B cell (primary cell): ENCODE measurements around the gene CD247. TPM values are rescaled to one million over a fixed set of nuclear protein-coding genes. Genes with fewer than 3 reads are reported as not detected.

Experiments
- ATAC-seq: fragments of 200-7000 bp; cut with Tn5 transposase; one replicate; pipeline ENCODE4 v1.10.0; 2021; ENCODE audit warnings: low read depth, mild to moderate bottlenecking, moderate number of reproducible peaks, moderate library complexity
- CTCF ChIA-PET: fragments of 350-600 bp; sonication (Branson Sonifier 250); formaldehyde crosslinking; loops from one replicate; lab custom pipeline; 2021; ENCODE audit warnings: antibody characterized with exemption, inconsistent platforms; lab: Charles Lee
- POLR2A ChIA-PET: fragments of 350-600 bp; sonication (Branson Sonifier 250); formaldehyde crosslinking; loops from one replicate; lab custom pipeline; 2021; ENCODE audit warnings: antibody characterized with exemption; lab: Charles Lee
- DNase-seq: peaks from one replicate; pipeline ENCODE4 v3.0.0; 2013
- H2AFZ ChIP-seq: 2 replicates; pipeline ENCODE4 v1.6.1; 2012; ENCODE audit warnings: mild to moderate bottlenecking, low read depth, low read length; ENCODE audit not compliant: insufficient read depth, poor library complexity, severe bottlenecking
- H3K27ac ChIP-seq, 2 donors: 1 replicate in 1 of 2; 2 replicates in 1 of 2; pipeline ENCODE4 v1.5.1; 2012 to 2013; ENCODE audit warnings: low read length in 2 of 2, mild to moderate bottlenecking in 2 of 2, moderate library complexity in 1 of 2
- H3K27me3 ChIP-seq, 4 experiments: fragments of 200-600 bp in 1 of 4; sonication (generic) in 1 of 4; replicated peaks in 1 of 4; 1 replicate in 2 of 4; 2 replicates in 2 of 4; pipeline versions ENCODE4 v1.6.1 to v1.7.0; 2013 to 2016; ENCODE audit warnings: low read length in 3 of 4, mild to moderate bottlenecking in 2 of 4, mixed read lengths in 1 of 4, moderate library complexity in 1 of 4; ENCODE audit not compliant: insufficient read depth in 4 of 4, control insufficient read depth in 3 of 4; ENCODE audit errors: control extremely low read depth in 1 of 4
- H3K36me3 ChIP-seq, 2 experiments: replicated peaks in 1 of 2; 1 replicate in 1 of 2; 2 replicates in 1 of 2; pipeline versions ENCODE4 v1.6.1 to v1.7.1; 2013; ENCODE audit warnings: low read length in 1 of 2; ENCODE audit not compliant: insufficient read depth in 2 of 2, control insufficient read depth in 1 of 2; ENCODE audit errors: control extremely low read depth in 1 of 2, extremely low read depth in 1 of 2
- H3K4me1 ChIP-seq, 2 donors: fragments of 200-600 bp in 1 of 2; sonication (generic) in 1 of 2; 1 replicate in 1 of 2; 2 replicates in 1 of 2; pipeline versions ENCODE4 v1.5.1 to v1.6.1; 2013 to 2017; ENCODE audit warnings: low read length in 2 of 2; ENCODE audit not compliant: control insufficient read depth in 2 of 2, insufficient read depth in 2 of 2
- H3K4me2 ChIP-seq: replicated peaks from 2 replicates; pipeline ENCODE3; 2012; ENCODE audit warnings: mild to moderate bottlenecking, low read depth, low read length; ENCODE audit not compliant: poor library complexity, severe bottlenecking
- H3K4me3 ChIP-seq, 5 experiments: fragments of 200-600 bp in 1 of 5; sonication (generic) in 1 of 5; 1 replicate in 3 of 5; 2 replicates in 2 of 5; pipeline versions ENCODE4 v1.5.1 to v1.7.0; 2011 to 2016; ENCODE audit warnings: low read length in 4 of 5, mild to moderate bottlenecking in 4 of 5, low read depth in 2 of 5, control low read depth in 1 of 5, moderate library complexity in 1 of 5; ENCODE audit not compliant: insufficient read depth in 1 of 5; ENCODE audit errors: control extremely low read depth in 1 of 5, extremely low read depth in 1 of 5
- H3K79me2 ChIP-seq: fragments of 200-600 bp; sonication (generic); one replicate; pipeline ENCODE4 v1.6.0; 2016; ENCODE audit warnings: low read length; ENCODE audit not compliant: control insufficient read depth, insufficient read depth
- H3K9ac ChIP-seq: fragments of 200-600 bp; sonication (generic); 2 replicates; pipeline ENCODE4 v1.6.1; 2017; ENCODE audit warnings: mild to moderate bottlenecking, low read length, moderate library complexity
- H3K9me3 ChIP-seq, 3 donors: one replicate each; pipeline versions ENCODE4 v1.6.1 to v1.7.1; 2013; ENCODE audit warnings: low read length in 2 of 3; ENCODE audit not compliant: control insufficient read depth in 2 of 3, insufficient read depth in 1 of 3; ENCODE audit errors: control extremely low read depth in 1 of 3
- H4K20me1 ChIP-seq: 2 replicates; pipeline ENCODE4 v1.6.0; 2012; ENCODE audit warnings: mild to moderate bottlenecking, low read length; ENCODE audit not compliant: insufficient read depth, control insufficient read depth, poor library complexity, severe bottlenecking
- H3K27ac Mint-ChIP-seq: one replicate; pipeline ENCODE4 v1.8.0; 2021; ENCODE audit warnings: mixed read lengths
- H3K27me3 Mint-ChIP-seq: one replicate; pipeline ENCODE4 v1.8.0; 2021; ENCODE audit warnings: mixed read lengths
- H3K4me1 Mint-ChIP-seq: one replicate; pipeline ENCODE4 v1.8.0; 2021; ENCODE audit warnings: mixed read lengths
- H3K4me3 Mint-ChIP-seq: one replicate; pipeline ENCODE4 v1.8.0; 2021; ENCODE audit warnings: mixed read lengths
- H3K9me3 Mint-ChIP-seq: one replicate; pipeline ENCODE4 v1.8.0; 2022; ENCODE audit warnings: mixed read lengths; ENCODE audit not compliant: insufficient read depth
- CTCF ChIP-seq: fragments of 200-600 bp; IDR thresholded peaks from one replicate; pipeline ENCODE4 v1.8.0; 2022; ENCODE audit warnings: antibody characterized with exemption, mild to moderate bottlenecking
- EZH2 ChIP-seq: IDR thresholded peaks from 2 replicates; pipeline ENCODE4 v1.6.1; 2012; ENCODE audit warnings: borderline replicate concordance, low read depth, mild to moderate bottlenecking, moderate library complexity, low read length; ENCODE audit not compliant: insufficient read depth, poor library complexity, severe bottlenecking
- WGBS: methylation state at CpG from one replicate; pipeline ENCODE4 v1.1.5; 2013; ENCODE audit warnings: missing lambda C conversion rate; ENCODE audit not compliant: insufficient coverage; 5-methylcytosine and 5-hydroxymethylcytosine counted together
- intact Hi-C: fragments of 100-400 bp; cut with micrococcal nuclease; formaldehyde crosslinking; loops from one replicate; pipeline ENCODE4 v1.10.0; 2022
- polyA plus RNA-seq: library from polyadenylated mRNA; depleted of rRNA; stranded (reverse); fragments of >200 nt; gene quantifications from 2 replicates; pipeline ENCODE4 v1.2.3, GENCODE V29; 2012
- total RNA-seq, 2 donors: library from RNA; stranded (reverse); fragments of 120-200 nt in 1 of 2; gene quantifications; 1 replicate in 1 of 2; 2 replicates in 1 of 2; pipeline versions ENCODE4 v1.2.3 to v1.2.4, GENCODE V29; 2013 to 2022

CD247 gene
- total and polyA plus RNA-seq, 2 donors (not counting 1 experiment from before 2014, with no cell fraction given), result 2.5 to 10.8 TPM

GRCh38 chr1:167447521-167448136 is 70.7 kb downstream of the CD247 start:
- H2AFZ ChIP-seq, result peak overlapping the region; percentile 68
- H3K4me1 Mint-ChIP-seq, result peaks cover 22% of the 10 kb centered on the region

More at GRCh38 chr1:167447521-167448136, 70.7 kb downstream of the CD247 start:
- DNase-seq, result peak; percentile 70
- no peak for TF ChIP-seq CTCF
- no peak for TF ChIP-seq EZH2
- Histone ChIP-seq H3K4me3 (peak overlapping the region in 3 of 5 experiments; percentile 4 to 37 (median 6)), H3K27me3 (no peaks in the 10 kb centered on the region), H4K20me1 (no peaks in the 10 kb centered on the region), H3K79me2 (peaks cover 3% of the 10 kb centered on the region), H3K9ac (peak overlapping the region; percentile 30), H3K9me3 (no peaks in the 10 kb centered on the region), H3K36me3 (no peaks in the 10 kb centered on the region), H3K4me1 (peaks cover 13 to 28% of the 10 kb centered on the region in 2 donors), H3K27ac (no peak overlapping the region), H3K4me2 (peak overlapping the region; percentile 59)
- ChIA-PET POLR2A (interaction anchor here (0.6 to 0.8 kb wide), 3 partner anchors 8 to 14 kb away, joined by 3 to 4 read pairs (median 4); no protein-coding TSS in a partner anchor), CTCF (interaction anchor here (0.8 to 3.5 kb wide), 16 partner anchors 9 to 635 kb away, joined by 3 to 22 read pairs (median 4); no protein-coding TSS in a partner anchor)
- no peaks in the 10 kb centered on the region for H3K9me3 Mint-ChIP-seq
- intact Hi-C loops, result loop anchor here (1.0 kb wide), 1 partner anchor 9 kb away; no protein-coding TSS in a partner anchor
- 25% methylated on average over 6 of the region's 10 CpGs for WGBS
- peak overlapping the region; percentile 80 for H3K27ac Mint-ChIP-seq
- peak overlapping the region; percentile 70 for H3K4me3 Mint-ChIP-seq
- H3K27me3 Mint-ChIP-seq, result no peaks in the 10 kb centered on the region
- peak; percentile 96 for ATAC-seq
